Measurements from ENCODE around the gene LAMA5.

DNA sequence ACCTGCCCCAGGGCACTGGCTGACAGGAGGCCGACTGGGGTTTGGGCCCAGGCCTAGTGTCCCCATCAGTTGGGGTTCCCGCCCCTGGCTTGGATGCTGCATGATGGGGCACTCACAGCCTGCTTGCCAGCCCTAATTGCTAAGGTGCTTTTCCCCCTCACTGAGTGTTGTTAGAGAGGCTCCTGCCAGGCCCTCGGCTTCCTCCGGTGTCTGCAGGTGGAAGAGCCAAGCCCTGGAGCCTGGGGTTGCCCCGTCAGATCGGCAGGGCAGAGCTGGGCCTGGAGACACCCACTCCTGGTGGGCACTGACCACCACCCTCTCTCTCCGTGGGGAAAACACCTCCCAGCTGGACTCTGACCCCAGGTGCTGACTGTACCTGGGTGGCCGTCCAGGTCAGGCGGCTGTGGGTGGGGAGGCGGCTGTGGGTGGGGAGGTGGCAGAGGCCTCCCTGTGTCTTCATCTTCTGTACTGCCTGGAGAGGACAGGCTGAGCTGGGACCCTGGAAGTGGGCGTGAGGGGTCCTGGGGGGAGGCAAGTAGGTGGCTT lies 46.0 kb upstream of the LAMA5 start:
- TF ChIP-seq, protein P1, sequence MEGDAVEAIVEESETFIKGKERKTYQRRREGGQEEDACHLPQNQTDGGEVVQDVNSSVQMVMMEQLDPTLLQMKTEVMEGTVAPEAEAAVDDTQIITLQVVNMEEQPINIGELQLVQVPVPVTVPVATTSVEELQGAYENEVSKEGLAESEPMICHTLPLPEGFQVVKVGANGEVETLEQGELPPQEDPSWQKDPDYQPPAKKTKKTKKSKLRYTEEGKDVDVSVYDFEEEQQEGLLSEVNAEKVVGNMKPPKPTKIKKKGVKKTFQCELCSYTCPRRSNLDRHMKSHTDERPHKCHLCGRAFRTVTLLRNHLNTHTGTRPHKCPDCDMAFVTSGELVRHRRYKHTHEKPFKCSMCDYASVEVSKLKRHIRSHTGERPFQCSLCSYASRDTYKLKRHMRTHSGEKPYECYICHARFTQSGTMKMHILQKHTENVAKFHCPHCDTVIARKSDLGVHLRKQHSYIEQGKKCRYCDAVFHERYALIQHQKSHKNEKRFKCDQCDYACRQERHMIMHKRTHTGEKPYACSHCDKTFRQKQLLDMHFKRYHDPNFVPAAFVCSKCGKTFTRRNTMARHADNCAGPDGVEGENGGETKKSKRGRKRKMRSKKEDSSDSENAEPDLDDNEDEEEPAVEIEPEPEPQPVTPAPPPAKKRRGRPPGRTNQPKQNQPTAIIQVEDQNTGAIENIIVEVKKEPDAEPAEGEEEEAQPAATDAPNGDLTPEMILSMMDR (IDR thresholded peaks at IDR 0.05) = no peak
- TF ChIP-seq POLR2A (IDR thresholded peaks at IDR 0.05) = no peak

Measured in lower leg skin (tissue), 3 donors.